ENCODE results near the gene RPS6KC1. TPM values are rescaled to one million over a fixed set of nuclear protein-coding genes. Genes with fewer than 3 reads are reported as not detected.

Gene RPS6KC1
- total and polyA plus RNA-seq, 8 donors: 15.8 to 25.2 (median 23.5) TPM

- H3K27me3 ChIP-seq: no peaks in the 10 kb centered on the region
- DNase-seq (no peak), ATAC-seq (no peak)
- H3K4me1 ChIP-seq: no peaks in the 10 kb centered on the region
- no peaks in the 10 kb centered on the region for H3K36me3 ChIP-seq
- no peak for TF ChIP-seq CTCF (IDR thresholded peaks at IDR 0.05)
- intact Hi-C loops (cut with DNase I): no loop called here
- no peaks in the 10 kb centered on the region for H3K9me3 ChIP-seq
- no peak overlapping the region for H3K27ac ChIP-seq
- H3K4me3 ChIP-seq: no peak overlapping the region
These were observed 68.8 kb downstream of the RPS6KC1 start for GRCh38 chr1:213119794-213120193.

- Histone ChIP-seq H3K4me1 (no peaks in the 10 kb centered on the region), H3K4me3 (no peak overlapping the region), H3K27me3 (no peaks in the 10 kb centered on the region), H3K27ac (no peak overlapping the region), H3K36me3 (no peaks in the 10 kb centered on the region), H3K9me3 (no peaks in the 10 kb centered on the region)
- DNase-seq (no peak), ATAC-seq (no peak)
- intact Hi-C loops (cut with DNase I): no loop called here
- no peak for TF ChIP-seq CTCF (IDR thresholded peaks at IDR 0.05)
These were observed 69.3 kb downstream of the RPS6KC1 start for GRCh38 chr1:213120386-213120785.

GRCh38 chr1:213120961-213121360 lies 69.9 kb downstream of the RPS6KC1 start:
- TF ChIP-seq CTCF (IDR thresholded peaks at IDR 0.05): no peak
- DNase-seq (no peak), ATAC-seq (no peak)
- intact Hi-C loops (cut with DNase I): no loop called here
- no peaks in the 10 kb centered on the region for H3K9me3 ChIP-seq
- H3K27ac ChIP-seq: no peak overlapping the region
- no peaks in the 10 kb centered on the region for H3K36me3 ChIP-seq
- H3K4me3 ChIP-seq: no peak overlapping the region
- H3K27me3 ChIP-seq: no peaks in the 10 kb centered on the region
- H3K4me1 ChIP-seq: no peaks in the 10 kb centered on the region

- no peak overlapping the region for H3K4me3 ChIP-seq
- no peak overlapping the region for H3K27ac ChIP-seq
- no peaks in the 10 kb centered on the region for H3K36me3 ChIP-seq
- intact Hi-C loops (cut with DNase I): no loop called here
- no peaks in the 10 kb centered on the region for H3K9me3 ChIP-seq
- no peaks in the 10 kb centered on the region for H3K4me1 ChIP-seq
- peak in 2 of 4 donors; percentile 25 to 28 for DNase-seq
- ATAC-seq: peak; percentile 58
- H3K27me3 ChIP-seq: no peaks in the 10 kb centered on the region
- TF ChIP-seq CTCF (IDR thresholded peaks at IDR 0.05): peak; percentile 38 to 59
These were observed 71.5 kb downstream of the RPS6KC1 start for GRCh38 chr1:213122514-213122929.

GRCh38 chr1:213123087-213123486 lies 72.0 kb downstream of the RPS6KC1 start:
- Histone ChIP-seq H3K36me3 (no peaks in the 10 kb centered on the region), H3K4me1 (no peaks in the 10 kb centered on the region), H3K27ac (no peak overlapping the region), H3K27me3 (no peaks in the 10 kb centered on the region), H3K4me3 (no peak overlapping the region), H3K9me3 (no peaks in the 10 kb centered on the region)
- intact Hi-C loops (cut with DNase I): no loop called here
- TF ChIP-seq CTCF (IDR thresholded peaks at IDR 0.05): no peak
- ATAC-seq (no peak), DNase-seq (no peak)

Measured in left lung (tissue), 10 donors.